Gastroesophageal sphincter (tissue), 3 donors: ENCODE data around the gene SLC2A9.

ENCODE experiments used
- CTCF ChIP-seq, 4 experiments: fragments of 200-600 bp in 2 of 4; fragments of 450-650 bp in 2 of 4; sonication (generic) in 1 of 4; IDR thresholded peaks; one replicate each; pipeline ENCODE4 v1.5.1; 2017 to 2019; ENCODE audit warnings: antibody characterized with exemption in 4 of 4, mild to moderate bottlenecking in 2 of 4, moderate library complexity in 2 of 4
- POLR2A ChIP-seq, 2 donors: fragments of 450-650 bp; IDR thresholded peaks; one replicate each; pipeline ENCODE4 v1.6.1; 2017; ENCODE audit warnings: antibody characterized with exemption in 2 of 2, mild to moderate bottlenecking in 2 of 2, moderate library complexity in 1 of 2

DNA sequence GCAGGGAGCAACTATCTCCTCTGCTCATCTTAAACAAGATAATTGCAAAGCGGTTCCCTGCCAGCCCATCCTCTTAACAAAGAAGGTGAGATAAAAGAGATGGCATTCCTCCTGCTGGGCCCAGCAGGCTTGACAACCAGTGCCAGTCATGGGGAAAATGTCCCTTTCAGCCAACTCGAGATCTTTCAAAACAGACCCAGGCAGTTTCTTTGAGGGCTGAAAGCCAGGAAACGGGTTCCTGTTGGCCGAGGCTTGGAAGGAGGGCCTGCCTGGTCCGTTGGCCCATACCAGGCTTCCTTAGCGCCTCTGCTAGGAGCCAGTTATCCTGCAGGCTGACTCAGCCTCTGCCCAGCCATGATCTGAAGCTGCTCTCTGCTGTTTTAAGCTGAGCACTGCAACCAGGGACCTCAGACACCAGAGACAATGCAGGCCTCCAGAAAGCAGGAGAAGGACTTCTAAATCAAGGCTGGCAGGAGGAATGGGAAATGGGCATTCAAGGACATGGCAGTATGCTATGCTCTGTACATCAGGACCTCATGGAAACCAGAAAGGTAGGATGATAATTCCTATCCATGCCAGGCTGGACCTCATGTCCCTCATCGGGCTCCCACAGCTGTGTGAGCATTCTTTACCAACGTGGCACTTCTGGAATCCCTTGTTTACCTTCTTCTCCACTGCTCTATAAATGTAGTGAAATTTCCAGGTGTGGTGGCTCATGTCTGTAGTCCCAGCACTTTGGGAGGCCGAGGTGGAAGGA, 42.4 kb upstream of the SLC2A9 start:
- no peak for TF ChIP-seq POLR2A (IDR thresholded peaks at IDR 0.05)
- peak in 3 of 4 experiments; percentile 61 to 75 (median 65) for TF ChIP-seq CTCF (IDR thresholded peaks at IDR 0.05)
